ENCODE measurements around the gene RAPSN.

RAPSN gene

DNA sequence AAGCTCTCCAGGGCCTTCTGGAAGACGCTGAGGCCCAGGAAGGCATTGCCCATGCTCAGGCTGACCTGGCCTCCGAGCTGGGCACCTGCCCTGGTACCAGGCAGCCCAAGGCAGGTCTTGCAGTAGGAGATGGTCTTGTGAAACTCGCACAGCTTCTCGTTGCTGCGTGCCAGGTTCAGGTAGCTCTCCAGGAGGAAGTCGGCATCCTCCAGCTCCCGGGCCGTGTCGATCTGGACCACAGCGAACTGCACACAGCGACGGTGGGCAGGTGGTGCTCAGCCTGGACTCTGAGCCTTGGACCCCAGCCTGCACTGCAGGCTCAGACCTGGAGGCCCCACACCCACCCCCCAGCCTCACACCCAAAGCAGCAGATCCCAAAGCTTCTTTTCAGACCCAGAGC is 1.0 kb downstream of the RAPSN start:
- Histone ChIP-seq H3K27ac (ENCODE audit: low read depth, low read length) (no peak overlapping the region), H3K36me3 (ENCODE audit: control insufficient read depth, low read length) (no peaks in the 10 kb centered on the region), H3K9me2 (replicated peaks; ENCODE audit: control insufficient read depth, low read length) (no peaks in the 10 kb centered on the region), H3K9me3 (ENCODE audit: control insufficient read depth, insufficient read depth, low read length) (no peaks in the 10 kb centered on the region), H3K4me1 (ENCODE audit: control insufficient read depth, low read length) (no peaks in the 10 kb centered on the region), H3K79me2 (ENCODE audit: control insufficient read depth, low read length) (no peaks in the 10 kb centered on the region), H3K4me3 (ENCODE audit: low read length) (no peak overlapping the region), H3K4me2 (ENCODE audit: low read length) (no peak overlapping the region), H3K27me3 (ENCODE audit: control insufficient read depth, low read length) (no peaks in the 10 kb centered on the region), H4K20me1 (ENCODE audit: control insufficient read depth, insufficient read depth, low read depth, low read length) (no peaks in the 10 kb centered on the region), H3F3A (ENCODE audit: control insufficient read depth, insufficient read depth) (no peaks in the 10 kb centered on the region)
- TF ChIP-seq EZH2phosphoT487 (IDR thresholded peaks at IDR 0.05; ENCODE audit: borderline replicate concordance, low read length) (no peak), CTCF (IDR thresholded peaks at IDR 0.05; ENCODE audit: low read depth, low read length, poor library complexity, severe bottlenecking) (no peak)

DNA sequence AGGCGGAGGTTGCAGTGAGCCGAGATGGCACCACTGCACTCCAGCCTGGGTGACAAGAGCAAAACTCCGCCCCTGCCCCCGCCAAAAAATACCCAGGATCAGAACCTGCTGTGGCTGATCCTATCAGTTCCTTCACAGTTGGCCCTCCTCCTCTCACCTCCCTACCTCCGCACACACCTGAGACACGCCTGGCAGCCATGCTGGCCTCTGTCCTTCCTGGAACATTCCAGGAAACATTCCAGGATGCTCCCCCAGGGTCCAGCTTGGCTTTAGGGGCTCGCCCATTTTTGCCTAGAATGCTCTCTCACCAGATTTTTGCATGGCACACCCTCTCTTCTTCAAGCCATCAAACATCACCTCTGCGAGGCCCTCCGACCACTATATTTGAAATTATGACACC is 2.1 kb downstream of the RAPSN start:
- no peaks in the 10 kb centered on the region for H3K36me3 ChIP-seq (ENCODE audit: control insufficient read depth, low read length)
- TF ChIP-seq EZH2phosphoT487 (IDR thresholded peaks at IDR 0.05; ENCODE audit: borderline replicate concordance, low read length) (no peak), CTCF (IDR thresholded peaks at IDR 0.05; ENCODE audit: low read depth, low read length, poor library complexity, severe bottlenecking) (no peak)
- H3K27me3 ChIP-seq (ENCODE audit: control insufficient read depth, low read length), result no peaks in the 10 kb centered on the region
- no peak overlapping the region for H3K27ac ChIP-seq (ENCODE audit: low read depth, low read length)
- no peaks in the 10 kb centered on the region for H3K4me1 ChIP-seq (ENCODE audit: control insufficient read depth, low read length)
- H3K9me3 ChIP-seq (ENCODE audit: control insufficient read depth, insufficient read depth, low read length), result no peaks in the 10 kb centered on the region
- H4K20me1 ChIP-seq (ENCODE audit: control insufficient read depth, insufficient read depth, low read depth, low read length), result no peaks in the 10 kb centered on the region
- no peak overlapping the region for H3K4me2 ChIP-seq (ENCODE audit: low read length)
- H3K4me3 ChIP-seq (ENCODE audit: low read length), result no peak overlapping the region
- no peaks in the 10 kb centered on the region for H3F3A ChIP-seq (ENCODE audit: control insufficient read depth, insufficient read depth)
- H3K9me2 ChIP-seq (replicated peaks; ENCODE audit: control insufficient read depth, low read length), result no peaks in the 10 kb centered on the region
- no peaks in the 10 kb centered on the region for H3K79me2 ChIP-seq (ENCODE audit: control insufficient read depth, low read length)

- Histone ChIP-seq H3K79me2 (ENCODE audit: control insufficient read depth, low read length) (no peaks in the 10 kb centered on the region), H4K20me1 (ENCODE audit: control insufficient read depth, insufficient read depth, low read depth, low read length) (no peaks in the 10 kb centered on the region), H3K9me2 (replicated peaks; ENCODE audit: control insufficient read depth, low read length) (no peaks in the 10 kb centered on the region), H3K9me3 (ENCODE audit: control insufficient read depth, insufficient read depth, low read length) (no peaks in the 10 kb centered on the region), H3F3A (ENCODE audit: control insufficient read depth, insufficient read depth) (no peaks in the 10 kb centered on the region), H3K4me2 (ENCODE audit: low read length) (no peak overlapping the region), H3K27ac (ENCODE audit: low read depth, low read length) (no peak overlapping the region), H3K36me3 (ENCODE audit: control insufficient read depth, low read length) (no peaks in the 10 kb centered on the region), H3K27me3 (ENCODE audit: control insufficient read depth, low read length) (no peaks in the 10 kb centered on the region), H3K4me3 (ENCODE audit: low read length) (no peak overlapping the region), H3K4me1 (ENCODE audit: control insufficient read depth, low read length) (no peaks in the 10 kb centered on the region)
- TF ChIP-seq CTCF (IDR thresholded peaks at IDR 0.05; ENCODE audit: low read depth, low read length, poor library complexity, severe bottlenecking) (no peak), EZH2phosphoT487 (IDR thresholded peaks at IDR 0.05; ENCODE audit: borderline replicate concordance, low read length) (no peak)
Measured at GRCh38 chr11:47445840-47446239, 3.1 kb downstream of the RAPSN start.

- H3K27me3 ChIP-seq (ENCODE audit: control insufficient read depth, low read length), result no peaks in the 10 kb centered on the region
- no peaks in the 10 kb centered on the region for H3K4me1 ChIP-seq (ENCODE audit: control insufficient read depth, low read length)
Measured at GRCh38 chr11:47443817-47444216, 5.1 kb downstream of the RAPSN start.

More at GRCh38 chr11:47443817-47444216, 5.1 kb downstream of the RAPSN start:
- Histone ChIP-seq H3K79me2 (ENCODE audit: control insufficient read depth, low read length) (no peaks in the 10 kb centered on the region), H3K4me3 (ENCODE audit: low read length) (no peak overlapping the region), H4K20me1 (ENCODE audit: control insufficient read depth, insufficient read depth, low read depth, low read length) (no peaks in the 10 kb centered on the region), H3K4me2 (ENCODE audit: low read length) (no peak overlapping the region), H3K36me3 (ENCODE audit: control insufficient read depth, low read length) (no peaks in the 10 kb centered on the region), H3K9me2 (replicated peaks; ENCODE audit: control insufficient read depth, low read length) (no peaks in the 10 kb centered on the region), H3F3A (ENCODE audit: control insufficient read depth, insufficient read depth) (no peaks in the 10 kb centered on the region), H3K27ac (ENCODE audit: low read depth, low read length) (no peak overlapping the region), H3K9me3 (ENCODE audit: control insufficient read depth, insufficient read depth, low read length) (no peaks in the 10 kb centered on the region)
- TF ChIP-seq CTCF (IDR thresholded peaks at IDR 0.05; ENCODE audit: low read depth, low read length, poor library complexity, severe bottlenecking) (no peak), EZH2phosphoT487 (IDR thresholded peaks at IDR 0.05; ENCODE audit: borderline replicate concordance, low read length) (no peak)
